ENCODE data around the gene CDA.

Gene CDA

GRCh38 chr1:20621012-20621411, 32.1 kb downstream of the CDA start:
- no peaks in the 10 kb centered on the region for H3K9me3 ChIP-seq (ENCODE audit: low read length)
- H3K27ac ChIP-seq (ENCODE audit: low read depth, low read length): no peak overlapping the region
- no peaks in the 10 kb centered on the region for H3K27me3 ChIP-seq (ENCODE audit: control insufficient read depth in 1 of 2, insufficient read depth in 2 of 2, low read length in 2 of 2)
- H3K4me3 ChIP-seq (ENCODE audit: low read depth in 1 of 2, low read length in 2 of 2): no peak overlapping the region
- H3K36me3 ChIP-seq (ENCODE audit: insufficient read depth, low read length): no peaks in the 10 kb centered on the region
- no peak overlapping the region for H3K9ac ChIP-seq (ENCODE audit: low read length)
- peaks cover 5% of the 10 kb centered on the region for H3K4me1 ChIP-seq (ENCODE audit: insufficient read depth, low read length)

- Histone ChIP-seq H3K9ac (ENCODE audit: low read length) (no peak overlapping the region), H3K4me3 (ENCODE audit: low read depth in 1 of 2, low read length in 2 of 2) (no peak overlapping the region), H3K27ac (ENCODE audit: low read depth, low read length) (no peak overlapping the region), H3K4me1 (ENCODE audit: insufficient read depth, low read length) (no peaks in the 10 kb centered on the region), H3K36me3 (ENCODE audit: insufficient read depth, low read length) (no peaks in the 10 kb centered on the region), H3K9me3 (ENCODE audit: low read length) (no peaks in the 10 kb centered on the region), H3K27me3 (ENCODE audit: control insufficient read depth in 1 of 2, insufficient read depth in 2 of 2, low read length in 2 of 2) (no peaks in the 10 kb centered on the region)
Measured at GRCh38 chr1:20624709-20625108, 35.8 kb downstream of the CDA start.

- no peaks in the 10 kb centered on the region for H3K4me1 ChIP-seq (ENCODE audit: insufficient read depth, low read length)
- H3K9me3 ChIP-seq (ENCODE audit: low read length): no peaks in the 10 kb centered on the region
- no peaks in the 10 kb centered on the region for H3K36me3 ChIP-seq (ENCODE audit: insufficient read depth, low read length)
- no peak overlapping the region for H3K9ac ChIP-seq (ENCODE audit: low read length)
- H3K4me3 ChIP-seq (ENCODE audit: low read depth in 1 of 2, low read length in 2 of 2): no peak overlapping the region
- no peak overlapping the region for H3K27ac ChIP-seq (ENCODE audit: low read depth, low read length)
- no peaks in the 10 kb centered on the region for H3K27me3 ChIP-seq (ENCODE audit: control insufficient read depth in 1 of 2, insufficient read depth in 2 of 2, low read length in 2 of 2)
Measured at GRCh38 chr1:20625176-20626097, 36.5 kb downstream of the CDA start.

- H3K4me1 ChIP-seq (ENCODE audit: insufficient read depth, low read length): no peaks in the 10 kb centered on the region
- H3K4me3 ChIP-seq (ENCODE audit: low read depth in 1 of 2, low read length in 2 of 2): no peak overlapping the region
- no peaks in the 10 kb centered on the region for H3K36me3 ChIP-seq (ENCODE audit: insufficient read depth, low read length)
- no peaks in the 10 kb centered on the region for H3K27me3 ChIP-seq (ENCODE audit: control insufficient read depth in 1 of 2, insufficient read depth in 2 of 2, low read length in 2 of 2)
- H3K9me3 ChIP-seq (ENCODE audit: low read length): no peaks in the 10 kb centered on the region
- H3K9ac ChIP-seq (ENCODE audit: low read length): no peak overlapping the region
- no peak overlapping the region for H3K27ac ChIP-seq (ENCODE audit: low read depth, low read length)
Measured at GRCh38 chr1:20626098-20626427, 37.2 kb downstream of the CDA start.

- Histone ChIP-seq H3K36me3 (ENCODE audit: insufficient read depth, low read length) (no peaks in the 10 kb centered on the region), H3K9me3 (ENCODE audit: low read length) (no peaks in the 10 kb centered on the region), H3K4me1 (ENCODE audit: insufficient read depth, low read length) (no peaks in the 10 kb centered on the region), H3K9ac (ENCODE audit: low read length) (no peak overlapping the region), H3K27me3 (ENCODE audit: control insufficient read depth in 1 of 2, insufficient read depth in 2 of 2, low read length in 2 of 2) (no peaks in the 10 kb centered on the region), H3K4me3 (ENCODE audit: low read depth in 1 of 2, low read length in 2 of 2) (no peak overlapping the region), H3K27ac (ENCODE audit: low read depth, low read length) (no peak overlapping the region)
Measured at GRCh38 chr1:20626524-20626923, 37.6 kb downstream of the CDA start.

GRCh38 chr1:20630729-20631128, 41.8 kb downstream of the CDA start:
- Histone ChIP-seq H3K36me3 (ENCODE audit: insufficient read depth, low read length) (no peaks in the 10 kb centered on the region), H3K4me3 (ENCODE audit: low read depth in 1 of 2, low read length in 2 of 2) (no peak overlapping the region), H3K27ac (ENCODE audit: low read depth, low read length) (no peak overlapping the region), H3K27me3 (ENCODE audit: control insufficient read depth in 1 of 2, insufficient read depth in 2 of 2, low read length in 2 of 2) (no peaks in the 10 kb centered on the region), H3K9me3 (ENCODE audit: low read length) (no peaks in the 10 kb centered on the region), H3K9ac (ENCODE audit: low read length) (no peak overlapping the region), H3K4me1 (ENCODE audit: insufficient read depth, low read length) (peaks cover 9% of the 10 kb centered on the region)

- H3K4me1 ChIP-seq (ENCODE audit: insufficient read depth, low read length): peaks cover 9% of the 10 kb centered on the region
- H3K36me3 ChIP-seq (ENCODE audit: insufficient read depth, low read length): peaks cover 10% of the 10 kb centered on the region
- H3K9me3 ChIP-seq (ENCODE audit: low read length): no peaks in the 10 kb centered on the region
- H3K27me3 ChIP-seq (ENCODE audit: control insufficient read depth in 1 of 2, insufficient read depth in 2 of 2, low read length in 2 of 2): no peaks in the 10 kb centered on the region
- no peak overlapping the region for H3K4me3 ChIP-seq (ENCODE audit: low read depth in 1 of 2, low read length in 2 of 2)
- no peak overlapping the region for H3K27ac ChIP-seq (ENCODE audit: low read depth, low read length)
- no peak overlapping the region for H3K9ac ChIP-seq (ENCODE audit: low read length)
Measured at GRCh38 chr1:20632386-20632785, 43.5 kb downstream of the CDA start.

- H3K9ac ChIP-seq (ENCODE audit: low read length): peak within 1 kb of the TSS; percentile 1
- peaks cover 20% of the 10 kb centered on the region for H3K36me3 ChIP-seq (ENCODE audit: insufficient read depth, low read length)
- no peaks in the 10 kb centered on the region for H3K27me3 ChIP-seq (ENCODE audit: control insufficient read depth in 1 of 2, insufficient read depth in 2 of 2, low read length in 2 of 2)
- no peaks in the 10 kb centered on the region for H3K9me3 ChIP-seq (ENCODE audit: low read length)
- H3K4me1 ChIP-seq (ENCODE audit: insufficient read depth, low read length): peaks cover 9% of the 10 kb centered on the region
- peak within 1 kb of the TSS; percentile 65 to 97 for H3K4me3 ChIP-seq (ENCODE audit: low read depth in 1 of 2, low read length in 2 of 2)
- peak within 1 kb of the TSS; percentile 94 for H3K27ac ChIP-seq (ENCODE audit: low read depth, low read length)
Measured at GRCh38 chr1:20633190-20634064, 44.5 kb downstream of the CDA start, which contains the start of gene PINK1. PINK1 (plus strand) TSS chr1:20633458; CDS start chr1:20633549, 91 bp downstream.

GRCh38 chr1:20634065-20634593, 45.2 kb downstream of the CDA start:
- H3K9ac ChIP-seq (ENCODE audit: low read length): peak overlapping the region; percentile 1
- H3K9me3 ChIP-seq (ENCODE audit: low read length): no peaks in the 10 kb centered on the region
- H3K27ac ChIP-seq (ENCODE audit: low read depth, low read length): peak overlapping the region; percentile 94
- H3K27me3 ChIP-seq (ENCODE audit: control insufficient read depth in 1 of 2, insufficient read depth in 2 of 2, low read length in 2 of 2): no peaks in the 10 kb centered on the region
- H3K4me3 ChIP-seq (ENCODE audit: low read depth in 1 of 2, low read length in 2 of 2): peak overlapping the region; percentile 65 to 97
- peaks cover 9% of the 10 kb centered on the region for H3K4me1 ChIP-seq (ENCODE audit: insufficient read depth, low read length)
- H3K36me3 ChIP-seq (ENCODE audit: insufficient read depth, low read length): peaks cover 27% of the 10 kb centered on the region

- H3K27me3 ChIP-seq (ENCODE audit: control insufficient read depth in 1 of 2, insufficient read depth in 2 of 2, low read length in 2 of 2): no peaks in the 10 kb centered on the region
- H3K9me3 ChIP-seq (ENCODE audit: low read length): no peaks in the 10 kb centered on the region
- peaks cover 9% of the 10 kb centered on the region for H3K4me1 ChIP-seq (ENCODE audit: insufficient read depth, low read length)
- H3K27ac ChIP-seq (ENCODE audit: low read depth, low read length): peak overlapping the region; percentile 94
- H3K9ac ChIP-seq (ENCODE audit: low read length): peak overlapping the region; percentile 1
- peak overlapping the region; percentile 65 to 97 for H3K4me3 ChIP-seq (ENCODE audit: low read depth in 1 of 2, low read length in 2 of 2)
- peaks cover 32% of the 10 kb centered on the region for H3K36me3 ChIP-seq (ENCODE audit: insufficient read depth, low read length)
Measured at GRCh38 chr1:20634594-20635084, 45.7 kb downstream of the CDA start.

GRCh38 chr1:20636785-20637347, 48.0 kb downstream of the CDA start:
- Histone ChIP-seq H3K27ac (ENCODE audit: low read depth, low read length) (no peak overlapping the region), H3K27me3 (ENCODE audit: control insufficient read depth in 1 of 2, insufficient read depth in 2 of 2, low read length in 2 of 2) (no peaks in the 10 kb centered on the region), H3K9me3 (ENCODE audit: low read length) (no peaks in the 10 kb centered on the region), H3K9ac (ENCODE audit: low read length) (no peak overlapping the region), H3K4me1 (ENCODE audit: insufficient read depth, low read length) (peaks cover 9% of the 10 kb centered on the region), H3K36me3 (ENCODE audit: insufficient read depth, low read length) (peaks cover 53% of the 10 kb centered on the region), H3K4me3 (ENCODE audit: low read depth in 1 of 2, low read length in 2 of 2) (no peak overlapping the region)

All from muscle layer of colon (tissue), 2 donors.